Neutrophil (primary cell): Measurements from ENCODE around the gene TACC2.

Source experiments
- H3K27ac ChIP-seq: fragments of 200-600 bp; sonication (generic); 2 replicates; pipeline ENCODE4 v1.5.1; 2016; ENCODE audit warnings: mild to moderate bottlenecking, moderate library complexity
- H3K27me3 ChIP-seq: fragments of 200-600 bp; sonication (generic); 2 replicates; pipeline ENCODE4 v1.6.0; 2016; ENCODE audit warnings: mild to moderate bottlenecking
- H3K36me3 ChIP-seq: fragments of 200-600 bp; sonication (generic); 2 replicates; pipeline ENCODE4 v1.5.1; 2017
- H3K4me1 ChIP-seq, 2 experiments: fragments of 200-600 bp in 1 of 2; sonication (generic) in 1 of 2; 1 replicate in 1 of 2; 2 replicates in 1 of 2; pipeline versions ENCODE4 v1.5.1 to v1.6.1; 2013 to 2016; ENCODE audit warnings: low read depth in 1 of 2, low read length in 1 of 2, mild to moderate bottlenecking in 1 of 2, moderate library complexity in 1 of 2; ENCODE audit not compliant: control insufficient read depth in 1 of 2, insufficient read depth in 1 of 2
- H3K4me3 ChIP-seq, 2 experiments: fragments of 200-600 bp in 1 of 2; sonication (generic) in 1 of 2; 1 replicate in 1 of 2; 2 replicates in 1 of 2; pipeline ENCODE4 v1.5.1; 2013 to 2016; ENCODE audit warnings: low read depth in 1 of 2, low read length in 1 of 2, mild to moderate bottlenecking in 1 of 2, moderate library complexity in 1 of 2
- H3K9me3 ChIP-seq: fragments of 200-600 bp; sonication (generic); 2 replicates; pipeline ENCODE4 v1.5.1; 2016
- TF ChIP-seq, protein P1 (sequence below): fragments of 200-600 bp; sonication (generic); IDR thresholded peaks from 2 replicates; pipeline ENCODE4 v1.5.1; 2016; ENCODE audit warnings: antibody characterized with exemption

The TACC2 gene

DNA sequence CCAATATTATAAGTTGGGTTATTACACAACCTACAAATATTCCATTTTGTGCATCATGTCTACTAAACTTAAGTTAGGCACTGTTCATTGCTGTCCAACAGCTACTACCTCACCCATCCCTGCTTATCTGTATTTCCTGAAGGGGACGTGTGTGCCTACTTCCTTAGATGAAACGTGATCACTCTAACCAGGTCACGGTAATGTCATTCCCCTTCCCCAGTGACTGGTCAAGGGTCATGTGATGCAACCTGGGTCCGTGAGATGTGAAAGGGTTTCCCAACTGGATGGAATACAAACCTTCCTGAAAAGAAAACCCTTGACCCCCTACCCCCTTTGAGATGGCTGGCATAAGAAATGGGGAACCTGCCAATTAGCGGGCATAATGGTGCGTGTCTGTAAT is 12.4 kb upstream of the TACC2 start:
- Histone ChIP-seq H3K9me3 (no peaks in the 10 kb centered on the region), H3K4me1 (peaks cover 16 to 20% of the 10 kb centered on the region in 2 experiments), H3K36me3 (peaks cover 2% of the 10 kb centered on the region), H3K27me3 (peaks cover under 1% of the 10 kb centered on the region), H3K4me3 (no peak overlapping the region), H3K27ac (no peak overlapping the region)
- TF ChIP-seq, protein P1, sequence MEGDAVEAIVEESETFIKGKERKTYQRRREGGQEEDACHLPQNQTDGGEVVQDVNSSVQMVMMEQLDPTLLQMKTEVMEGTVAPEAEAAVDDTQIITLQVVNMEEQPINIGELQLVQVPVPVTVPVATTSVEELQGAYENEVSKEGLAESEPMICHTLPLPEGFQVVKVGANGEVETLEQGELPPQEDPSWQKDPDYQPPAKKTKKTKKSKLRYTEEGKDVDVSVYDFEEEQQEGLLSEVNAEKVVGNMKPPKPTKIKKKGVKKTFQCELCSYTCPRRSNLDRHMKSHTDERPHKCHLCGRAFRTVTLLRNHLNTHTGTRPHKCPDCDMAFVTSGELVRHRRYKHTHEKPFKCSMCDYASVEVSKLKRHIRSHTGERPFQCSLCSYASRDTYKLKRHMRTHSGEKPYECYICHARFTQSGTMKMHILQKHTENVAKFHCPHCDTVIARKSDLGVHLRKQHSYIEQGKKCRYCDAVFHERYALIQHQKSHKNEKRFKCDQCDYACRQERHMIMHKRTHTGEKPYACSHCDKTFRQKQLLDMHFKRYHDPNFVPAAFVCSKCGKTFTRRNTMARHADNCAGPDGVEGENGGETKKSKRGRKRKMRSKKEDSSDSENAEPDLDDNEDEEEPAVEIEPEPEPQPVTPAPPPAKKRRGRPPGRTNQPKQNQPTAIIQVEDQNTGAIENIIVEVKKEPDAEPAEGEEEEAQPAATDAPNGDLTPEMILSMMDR = no peak

DNA sequence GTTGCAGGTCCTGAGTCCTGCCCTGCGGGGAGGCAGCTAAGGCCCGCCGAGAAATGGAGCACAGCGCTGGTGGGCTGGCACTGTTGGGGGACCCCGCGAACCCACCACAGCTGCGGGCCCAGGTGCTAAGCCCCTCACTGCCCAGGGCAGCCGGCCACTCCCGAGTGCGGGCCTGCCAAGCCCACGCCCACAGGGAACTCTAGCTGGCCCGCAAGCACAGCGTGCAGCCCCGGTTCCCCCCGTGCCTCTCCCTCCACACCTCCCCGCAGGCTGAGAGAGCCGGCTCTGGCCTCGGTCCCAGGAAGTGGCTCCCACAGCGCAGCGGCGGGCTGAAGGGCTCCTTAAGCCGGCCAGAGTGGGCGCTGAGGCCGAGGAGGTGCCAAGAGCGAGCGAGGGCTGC is 10.5 kb upstream of the TACC2 start:
- Histone ChIP-seq H3K27me3 (peaks cover 6% of the 10 kb centered on the region), H3K4me3 (no peak overlapping the region), H3K27ac (no peak overlapping the region), H3K9me3 (no peaks in the 10 kb centered on the region), H3K36me3 (no peaks in the 10 kb centered on the region), H3K4me1 (peaks cover 16 to 19% of the 10 kb centered on the region in 2 experiments)
- TF ChIP-seq, protein P1 = no peak

DNA sequence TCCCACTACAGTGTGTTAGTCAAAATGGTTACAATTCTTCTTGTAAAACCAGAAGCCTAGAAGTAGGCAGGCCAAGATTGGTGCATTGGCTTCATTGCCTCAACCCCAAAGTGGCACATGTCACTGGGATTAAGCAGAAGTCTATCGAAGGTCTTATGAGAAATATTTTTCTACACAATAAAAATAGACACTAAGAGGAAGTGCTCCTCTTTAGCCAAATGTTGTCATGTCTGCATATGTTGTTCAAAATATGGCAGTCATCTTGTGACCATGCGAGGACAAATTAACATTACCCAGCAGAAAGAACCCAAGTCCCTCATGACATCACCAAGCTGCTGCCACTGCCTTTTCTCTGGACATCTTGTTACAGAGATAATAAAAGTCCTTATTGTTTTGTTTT is 7.6 kb upstream of the TACC2 start:
- Histone ChIP-seq H3K9me3 (peaks cover 6% of the 10 kb centered on the region), H3K27ac (no peak overlapping the region), H3K4me1 (peaks cover 0 to 4% of the 10 kb centered on the region in 2 experiments), H3K36me3 (no peaks in the 10 kb centered on the region), H3K27me3 (peaks cover 6% of the 10 kb centered on the region), H3K4me3 (no peak overlapping the region)
- TF ChIP-seq, protein P1 = no peak

DNA sequence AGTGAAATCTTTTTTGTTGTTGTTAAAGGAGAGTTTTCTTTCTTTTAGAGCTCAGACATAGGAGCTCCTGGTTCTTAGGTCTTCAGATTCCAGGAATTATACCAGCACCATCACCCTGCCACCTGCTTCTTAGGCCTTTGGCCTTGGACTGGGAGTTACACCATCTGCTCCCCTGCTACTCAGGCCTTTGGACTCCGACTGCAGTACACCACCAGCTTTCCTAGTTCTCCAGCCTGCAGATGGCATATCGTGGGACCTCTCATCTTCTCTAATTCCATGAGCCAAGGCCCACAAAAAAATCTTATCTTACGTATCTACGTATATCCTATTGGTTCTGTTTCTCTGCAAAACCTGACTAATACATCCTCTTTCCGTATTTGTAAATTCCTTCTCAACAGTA is 5.1 kb upstream of the TACC2 start:
- H3K36me3 ChIP-seq = no peaks in the 10 kb centered on the region
- H3K9me3 ChIP-seq = peaks cover 6% of the 10 kb centered on the region
- peaks cover 13% of the 10 kb centered on the region for H3K27me3 ChIP-seq
- TF ChIP-seq, protein P1 = no peak
- no peak overlapping the region for H3K4me3 ChIP-seq
- H3K27ac ChIP-seq = no peak overlapping the region
- H3K4me1 ChIP-seq = peaks cover 0 to 4% of the 10 kb centered on the region in 2 experiments

DNA sequence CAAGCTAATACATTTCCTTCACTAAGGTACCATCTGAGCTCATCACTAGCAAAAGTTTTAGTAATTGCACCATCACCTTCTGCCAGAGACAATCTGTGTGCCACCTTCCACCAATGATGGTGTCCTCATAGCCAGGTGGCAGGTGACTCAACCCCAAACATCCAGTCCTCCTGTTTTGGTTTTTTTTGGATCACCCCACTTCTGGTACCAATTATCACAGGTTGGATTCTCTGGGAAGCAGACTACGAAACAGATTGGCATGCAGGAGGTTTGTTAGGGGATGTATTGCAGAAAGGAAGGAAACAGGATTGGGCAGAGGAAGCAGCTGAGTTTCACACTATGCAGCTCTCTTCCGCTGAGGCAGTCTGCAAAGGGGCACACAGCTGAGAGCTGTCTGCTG is 4.5 kb upstream of the TACC2 start:
- Histone ChIP-seq H3K4me1 (peaks cover 0 to 4% of the 10 kb centered on the region in 2 experiments), H3K9me3 (peaks cover 6% of the 10 kb centered on the region), H3K4me3 (no peak overlapping the region), H3K36me3 (no peaks in the 10 kb centered on the region), H3K27me3 (peaks cover 13% of the 10 kb centered on the region), H3K27ac (no peak overlapping the region)
- TF ChIP-seq, protein P1 = no peak
